ENCODE data around the gene SPART. TPM values are rescaled to one million over a fixed set of nuclear protein-coding genes. Genes with fewer than 3 reads are reported as not detected.

Gene SPART
- total and polyA plus RNA-seq, 4 experiments from 2014 or later, result 44.7 to 67.0 (median 56.4) TPM

GRCh38 chr13:36354842-36355623 lies 8.8 kb upstream of the SPART start:
- ChIA-PET CTCF (ENCODE audit: partially characterized antibody) (interaction anchor here (1.4 kb wide), 1 partner anchor 8 kb away, joined by 7 read pairs; no protein-coding TSS in a partner anchor), POLR2A (ENCODE audit: partially characterized antibody) (no interaction called here)
- Mint-ChIP-seq H3K36me3 (no peaks in the 10 kb centered on the region), H3K4me3 (no peak overlapping the region), H3K27me3 (peaks cover 4 to 7% of the 10 kb centered on the region in 2 donors), H3K9me3 (no peaks in the 10 kb centered on the region), H3K27ac (no peak overlapping the region), H3K4me1 (no peaks in the 10 kb centered on the region)
- intact Hi-C loops (cut with micrococcal nuclease), result no loop called here
- no peak overlapping the region for H3K4me3 ChIP-seq (ENCODE audit: low read length in 2 of 2)
- no peaks in the 10 kb centered on the region for H3K4me1 ChIP-seq (ENCODE audit: insufficient read depth, low read length)
- DNase-seq, result no peak
- H3K36me3 ChIP-seq (ENCODE audit: insufficient read depth, low read length), result no peaks in the 10 kb centered on the region
- no peak overlapping the region for H3K27ac ChIP-seq (ENCODE audit: low read depth, low read length)
- no peaks in the 10 kb centered on the region for H3K27me3 ChIP-seq (ENCODE audit: insufficient read depth, low read length)
- H3K9me3 ChIP-seq (ENCODE audit: control insufficient read depth in 1 of 2, low read length in 2 of 2), result no peaks in the 10 kb centered on the region

- Histone ChIP-seq H3K27me3 (ENCODE audit: insufficient read depth, low read length) (no peaks in the 10 kb centered on the region), H3K27ac (ENCODE audit: low read depth, low read length) (no peak overlapping the region), H3K4me1 (ENCODE audit: insufficient read depth, low read length) (no peaks in the 10 kb centered on the region), H3K4me3 (ENCODE audit: low read length in 2 of 2) (no peak overlapping the region), H3K9me3 (ENCODE audit: control insufficient read depth in 1 of 2, low read length in 2 of 2) (no peaks in the 10 kb centered on the region), H3K36me3 (ENCODE audit: insufficient read depth, low read length) (no peaks in the 10 kb centered on the region)
- ChIA-PET POLR2A (ENCODE audit: partially characterized antibody) (no interaction called here), CTCF (ENCODE audit: partially characterized antibody) (no interaction called here)
- Mint-ChIP-seq H3K4me3 (no peak overlapping the region), H3K36me3 (no peaks in the 10 kb centered on the region), H3K9me3 (no peaks in the 10 kb centered on the region), H3K27ac (no peak overlapping the region), H3K4me1 (no peaks in the 10 kb centered on the region), H3K27me3 (peaks cover 4 to 8% of the 10 kb centered on the region in 2 donors)
- DNase-seq, result no peak
- intact Hi-C loops (cut with micrococcal nuclease), result no loop called here
Measured at GRCh38 chr13:36353001-36353400, 6.8 kb upstream of the SPART start.

GRCh38 chr13:36352350-36352749 lies 6.2 kb upstream of the SPART start:
- intact Hi-C loops (cut with micrococcal nuclease), result no loop called here
- Mint-ChIP-seq H3K4me1 (no peaks in the 10 kb centered on the region), H3K36me3 (no peaks in the 10 kb centered on the region), H3K4me3 (no peak overlapping the region), H3K9me3 (no peaks in the 10 kb centered on the region), H3K27ac (no peak overlapping the region), H3K27me3 (peaks cover 4 to 8% of the 10 kb centered on the region in 2 donors)
- no peaks in the 10 kb centered on the region for H3K36me3 ChIP-seq (ENCODE audit: insufficient read depth, low read length)
- no peaks in the 10 kb centered on the region for H3K4me1 ChIP-seq (ENCODE audit: insufficient read depth, low read length)
- DNase-seq, result no peak
- H3K27me3 ChIP-seq (ENCODE audit: insufficient read depth, low read length), result no peaks in the 10 kb centered on the region
- no peak overlapping the region for H3K27ac ChIP-seq (ENCODE audit: low read depth, low read length)
- H3K4me3 ChIP-seq (ENCODE audit: low read length in 2 of 2), result no peak overlapping the region
- ChIA-PET POLR2A (ENCODE audit: partially characterized antibody) (no interaction called here), CTCF (ENCODE audit: partially characterized antibody) (no interaction called here)
- no peaks in the 10 kb centered on the region for H3K9me3 ChIP-seq (ENCODE audit: control insufficient read depth in 1 of 2, low read length in 2 of 2)

GRCh38 chr13:36347531-36348210 lies 1.5 kb upstream of the SPART start:
- no peak overlapping the region for H3K4me3 Mint-ChIP-seq
- H3K27ac Mint-ChIP-seq, result peak overlapping the region in 1 of 7 donors; percentile 100
- intact Hi-C loops (cut with micrococcal nuclease), result loop anchor here (2.0 to 5.0 kb wide), 3 partner anchors 51 to 2000 kb away; partner anchors contain the start of genes CCDC169 and UFM1
- Histone ChIP-seq H3K27ac (ENCODE audit: low read depth, low read length) (no peak overlapping the region), H3K4me3 (ENCODE audit: low read length in 2 of 2) (no peak overlapping the region), H3K9me3 (ENCODE audit: control insufficient read depth in 1 of 2, low read length in 2 of 2) (no peaks in the 10 kb centered on the region), H3K27me3 (ENCODE audit: insufficient read depth, low read length) (no peaks in the 10 kb centered on the region), H3K4me1 (ENCODE audit: insufficient read depth, low read length) (peaks cover 23% of the 10 kb centered on the region), H3K36me3 (ENCODE audit: insufficient read depth, low read length) (no peaks in the 10 kb centered on the region)
- H3K9me3 Mint-ChIP-seq, result peaks cover 0 to 2% (median 0%) of the 10 kb centered on the region in 8 donors
- peaks cover 0 to 9% of the 10 kb centered on the region in 2 donors for H3K36me3 Mint-ChIP-seq
- CTCF ChIA-PET (ENCODE audit: partially characterized antibody), result interaction anchor here (0.8 to 3.8 kb wide), 10 partner anchors 8 to 652 kb away, joined by 3 to 37 read pairs (median 5); no protein-coding TSS in a partner anchor
- no peak for DNase-seq
- H3K4me1 Mint-ChIP-seq, result peaks cover 21 to 33% (median 28%) of the 10 kb centered on the region in 4 donors
- POLR2A ChIA-PET (ENCODE audit: partially characterized antibody), result no interaction called here
- H3K27me3 Mint-ChIP-seq, result peaks cover 5 to 6% of the 10 kb centered on the region in 2 donors

- peaks cover 33% of the 10 kb centered on the region for H3K4me1 ChIP-seq (ENCODE audit: insufficient read depth, low read length)
- peak overlapping the region; percentile 85 for H3K27ac ChIP-seq (ENCODE audit: low read depth, low read length)
- Mint-ChIP-seq H3K4me3 (peak overlapping the region; percentile 89 to 98 (median 96)), H3K4me1 (peaks cover 32 to 48% (median 42%) of the 10 kb centered on the region in 4 donors), H3K9me3 (peaks cover 0 to 2% (median 0%) of the 10 kb centered on the region in 8 donors), H3K36me3 (peaks cover 0 to 9% of the 10 kb centered on the region in 2 donors), H3K27me3 (peaks cover 4 to 5% of the 10 kb centered on the region in 2 donors), H3K27ac (peak overlapping the region; percentile 98 to 100 (median 99))
- CTCF ChIA-PET (ENCODE audit: partially characterized antibody), result interaction anchor here (0.6 to 3.8 kb wide), 6 partner anchors 12 to 654 kb away, joined by 3 to 37 read pairs (median 6); partner anchors contain the start of gene EXOSC8
- H3K27me3 ChIP-seq (ENCODE audit: insufficient read depth, low read length), result no peaks in the 10 kb centered on the region
- H3K4me3 ChIP-seq (ENCODE audit: low read length in 2 of 2), result peak overlapping the region; percentile 42 to 84
- intact Hi-C loops (cut with micrococcal nuclease), result loop anchor here (1.0 to 5.0 kb wide), 6 partner anchors 49 to 2002 kb away; partner anchors contain the start of genes ALG5, CCDC169, RFXAP and SUPT20H
- H3K36me3 ChIP-seq (ENCODE audit: insufficient read depth, low read length), result no peaks in the 10 kb centered on the region
- H3K9me3 ChIP-seq (ENCODE audit: control insufficient read depth in 1 of 2, low read length in 2 of 2), result no peaks in the 10 kb centered on the region
- DNase-seq, result peak; percentile 65 to 73 (median 68)
- POLR2A ChIA-PET (ENCODE audit: partially characterized antibody), result interaction anchor here (1.3 kb wide), 1 partner anchor 655 kb away, joined by 7 read pairs; the partner anchor contains the start of gene EXOSC8
Measured at GRCh38 chr13:36345438-36346221, 564 bp downstream of the SPART start.

GRCh38 chr13:36344886-36345437 lies 1.2 kb downstream of the SPART start:
- Mint-ChIP-seq H3K4me1 (peaks cover 32 to 51% (median 42%) of the 10 kb centered on the region in 4 donors), H3K36me3 (peaks cover 0 to 9% of the 10 kb centered on the region in 2 donors), H3K27ac (peak overlapping the region; percentile 98 to 100 (median 99)), H3K27me3 (peaks cover 0 to 4% of the 10 kb centered on the region in 2 donors), H3K4me3 (peak overlapping the region; percentile 89 to 98 (median 96)), H3K9me3 (peaks cover 0 to 2% (median 0%) of the 10 kb centered on the region in 8 donors)
- ChIA-PET POLR2A (ENCODE audit: partially characterized antibody) (interaction anchor here (1.1 kb wide), 1 partner anchor 656 kb away, joined by 4 read pairs; the partner anchor contains the start of gene EXOSC8), CTCF (ENCODE audit: partially characterized antibody) (interaction anchor here (0.6 to 3.8 kb wide), 4 partner anchors 15 to 655 kb away, joined by 3 to 37 read pairs (median 6); partner anchors contain the start of gene EXOSC8)
- Histone ChIP-seq H3K4me3 (ENCODE audit: low read length in 2 of 2) (peak overlapping the region; percentile 42 to 84), H3K9me3 (ENCODE audit: control insufficient read depth in 1 of 2, low read length in 2 of 2) (no peaks in the 10 kb centered on the region), H3K27me3 (ENCODE audit: insufficient read depth, low read length) (no peaks in the 10 kb centered on the region), H3K27ac (ENCODE audit: low read depth, low read length) (peak overlapping the region; percentile 85), H3K4me1 (ENCODE audit: insufficient read depth, low read length) (peaks cover 33% of the 10 kb centered on the region), H3K36me3 (ENCODE audit: insufficient read depth, low read length) (no peaks in the 10 kb centered on the region)
- intact Hi-C loops (cut with micrococcal nuclease), result loop anchor here (5.0 kb wide), 1 partner anchor 2002 kb away; the partner anchor contains the start of gene UFM1
- peak; percentile 57 to 67 (median 60) for DNase-seq
